Endodermal cell (in vitro differentiated cells): Measurements from ENCODE around the gene TSEN54. TPM values are rescaled to one million over a fixed set of nuclear protein-coding genes. Genes with fewer than 3 reads are reported as not detected.

Experiments
- DNase-seq: peaks from one replicate; pipeline ENCODE4 v3.0.0-alpha.2; 2017
- H3K27ac ChIP-seq: 2 replicates; pipeline ENCODE4 v1.5.1; 2013; ENCODE audit warnings: mild to moderate bottlenecking, low read depth, low read length, moderate library complexity
- H3K27me3 ChIP-seq: 2 replicates; pipeline ENCODE4 v1.6.1; 2013; ENCODE audit warnings: mild to moderate bottlenecking, low read length, moderate library complexity; ENCODE audit not compliant: insufficient read depth, control insufficient read depth, poor library complexity, severe bottlenecking
- H3K36me3 ChIP-seq: 2 replicates; pipeline ENCODE4 v1.7.0; 2013; ENCODE audit warnings: mild to moderate bottlenecking, low read length, moderate library complexity; ENCODE audit not compliant: control insufficient read depth, insufficient read depth
- H3K4me1 ChIP-seq: one replicate; pipeline ENCODE4 v1.7.0; 2013; ENCODE audit warnings: low read length; ENCODE audit not compliant: control insufficient read depth, insufficient read depth
- H3K4me3 ChIP-seq: 2 replicates; pipeline ENCODE4 v1.5.1; 2013; ENCODE audit warnings: mild to moderate bottlenecking, low read length, moderate library complexity
- H3K9ac ChIP-seq: 2 replicates; pipeline ENCODE4 v1.6.1; 2013; ENCODE audit warnings: mild to moderate bottlenecking, low read length, moderate library complexity; ENCODE audit not compliant: poor library complexity, severe bottlenecking; ENCODE audit errors: extremely low read depth
- H3K9me3 ChIP-seq: 2 replicates; pipeline ENCODE4 v1.6.1; 2013; ENCODE audit warnings: mild to moderate bottlenecking, low read length, moderate library complexity; ENCODE audit not compliant: control insufficient read depth
- H3K27ac Mint-ChIP-seq: 2 replicates; pipeline ENCODE4 v1.8.0; 2020; ENCODE audit warnings: mixed read lengths
- H3K27me3 Mint-ChIP-seq: 2 replicates; pipeline ENCODE4 v1.8.0; 2021; ENCODE audit warnings: mild to moderate bottlenecking, mixed read lengths; ENCODE audit not compliant: insufficient read depth
- H3K36me3 Mint-ChIP-seq: 2 replicates; pipeline ENCODE4 v1.8.0; 2020; ENCODE audit warnings: low read depth, mixed read lengths
- H3K4me1 Mint-ChIP-seq: 2 replicates; pipeline ENCODE4 v1.8.0; 2020; ENCODE audit warnings: mixed read lengths
- H3K4me3 Mint-ChIP-seq: 2 replicates; pipeline ENCODE4 v1.8.0; 2020; ENCODE audit warnings: mild to moderate bottlenecking, moderate library complexity, mixed read lengths
- H3K9me3 Mint-ChIP-seq: 2 replicates; pipeline ENCODE4 v1.8.0; 2020; ENCODE audit warnings: mild to moderate bottlenecking, mixed read lengths
- CTCF ChIP-seq: fragments of 200-600 bp; sonication (generic); conservative IDR thresholded peaks from 2 replicates; pipeline ENCODE4 v1.5.0; 2021; ENCODE audit warnings: antibody characterized with exemption, mild to moderate bottlenecking
- WGBS, 2 experiments: methylation state at CpG; one replicate each; pipeline versions ENCODE4 v1.1.5 to v1.1.7; 2013; ENCODE audit warnings: missing lambda C conversion rate in 2 of 2, mixed read lengths in 1 of 2; ENCODE audit not compliant: insufficient coverage in 1 of 2, insufficient read length in 1 of 2; 5-methylcytosine and 5-hydroxymethylcytosine counted together
- total RNA-seq, 2 donors: library from RNA; stranded (reverse); fragmentation: NEBNext Ultra II Directional in 1 of 2; extraction: Animal tissue kit (Norgen Biotek cat#: 25700) in 1 of 2; gene quantifications; 2 replicates in 1 of 2; 3 replicates in 1 of 2; pipeline ENCODE4 v1.2.1, GENCODE V29; 2021

The TSEN54 gene
- total RNA-seq, 2 donors from 2014 or later, result 37.7 to 39.1 TPM

- H3K9me3 Mint-ChIP-seq, result no peaks in the 10 kb centered on the region
- TF ChIP-seq CTCF, result no peak
- Histone ChIP-seq H3K9ac (no peak overlapping the region), H3K27ac (no peak overlapping the region), H3K36me3 (peaks cover 28% of the 10 kb centered on the region), H3K27me3 (no peaks in the 10 kb centered on the region), H3K4me1 (peaks cover 7% of the 10 kb centered on the region), H3K4me3 (no peak overlapping the region), H3K9me3 (no peaks in the 10 kb centered on the region)
- no peak overlapping the region for H3K4me3 Mint-ChIP-seq
- H3K27me3 Mint-ChIP-seq, result no peaks in the 10 kb centered on the region
- H3K4me1 Mint-ChIP-seq, result no peaks in the 10 kb centered on the region
- peak overlapping the region; percentile 52 for H3K27ac Mint-ChIP-seq
- 92 to 99% methylated on average over 9 to 19 of the region's 19 CpGs for WGBS, 2 experiments
- DNase-seq, result no peak
- H3K36me3 Mint-ChIP-seq, result peaks cover 22% of the 10 kb centered on the region
Observed at GRCh38 chr17:75509528-75510258, 6.6 kb upstream of the TSEN54 start.

- H3K9me3 ChIP-seq, result no peaks in the 10 kb centered on the region
- H3K4me3 ChIP-seq, result no peak overlapping the region
- H3K9me3 Mint-ChIP-seq, result no peaks in the 10 kb centered on the region
- peaks cover 7% of the 10 kb centered on the region for H3K4me1 ChIP-seq
- no peaks in the 10 kb centered on the region for H3K27me3 Mint-ChIP-seq
- no peak overlapping the region for H3K9ac ChIP-seq
- H3K27ac Mint-ChIP-seq, result no peak overlapping the region
- peaks cover 12% of the 10 kb centered on the region for H3K36me3 Mint-ChIP-seq
- no peaks in the 10 kb centered on the region for H3K27me3 ChIP-seq
- WGBS, 2 experiments, result 89 to 96% methylated on average over 4 of the region's 4 CpGs
- peaks cover 28% of the 10 kb centered on the region for H3K36me3 ChIP-seq
- H3K4me1 Mint-ChIP-seq, result no peaks in the 10 kb centered on the region
- no peak overlapping the region for H3K4me3 Mint-ChIP-seq
- H3K27ac ChIP-seq, result no peak overlapping the region
- TF ChIP-seq CTCF, result no peak
- DNase-seq, result no peak
Observed at GRCh38 chr17:75511270-75511609, 5.1 kb upstream of the TSEN54 start.

GRCh38 chr17:75511610-75512575 lies 4.4 kb upstream of the TSEN54 start:
- H3K27me3 Mint-ChIP-seq, result no peaks in the 10 kb centered on the region

More at GRCh38 chr17:75511610-75512575, 4.4 kb upstream of the TSEN54 start:
- Mint-ChIP-seq H3K4me1 (no peaks in the 10 kb centered on the region), H3K27ac (peak overlapping the region; percentile 55), H3K9me3 (no peaks in the 10 kb centered on the region), H3K4me3 (no peak overlapping the region), H3K36me3 (peaks cover 12% of the 10 kb centered on the region)
- no peak for DNase-seq
- Histone ChIP-seq H3K36me3 (peaks cover 24% of the 10 kb centered on the region), H3K27me3 (no peaks in the 10 kb centered on the region), H3K9ac (no peak overlapping the region), H3K27ac (no peak overlapping the region), H3K9me3 (no peaks in the 10 kb centered on the region), H3K4me1 (peaks cover 7% of the 10 kb centered on the region), H3K4me3 (no peak overlapping the region)
- 83 to 87% methylated on average over 8 to 13 of the region's 13 CpGs for WGBS, 2 experiments
- TF ChIP-seq CTCF, result no peak
